Measurements from ENCODE around the gene LMX1B.
A peak's percentile ranks its signal among the peaks of the same experiment; 100 is the strongest.

DNA sequence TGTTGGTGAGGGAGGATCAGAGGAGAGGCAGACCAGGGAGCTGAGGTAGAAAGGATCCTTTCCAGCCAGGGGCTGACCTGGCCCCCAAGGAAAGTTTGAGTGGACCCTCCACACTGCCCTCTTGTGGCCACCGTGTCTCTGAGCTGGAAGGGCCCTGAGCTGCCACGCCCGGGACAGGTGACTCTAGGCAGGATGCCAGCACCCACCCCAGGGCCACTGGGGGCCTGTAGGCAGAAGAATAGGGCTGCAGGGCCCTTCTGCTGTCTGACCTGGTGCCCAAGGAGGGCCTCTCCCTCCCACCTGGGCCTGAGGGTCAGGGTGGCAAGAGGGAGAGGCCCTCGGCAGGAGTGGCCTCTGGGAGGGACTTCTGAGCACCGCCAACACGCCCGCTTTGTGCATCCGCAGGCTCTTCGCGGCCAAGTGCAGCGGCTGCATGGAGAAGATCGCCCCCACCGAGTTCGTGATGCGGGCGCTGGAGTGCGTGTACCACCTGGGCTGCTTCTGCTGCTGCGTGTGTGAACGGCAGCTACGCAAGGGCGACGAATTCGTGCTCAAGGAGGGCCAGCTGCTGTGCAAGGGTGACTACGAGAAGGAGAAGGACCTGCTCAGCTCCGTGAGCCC, 76.8 kb downstream of the LMX1B start:
- TF ChIP-seq, protein P1, sequence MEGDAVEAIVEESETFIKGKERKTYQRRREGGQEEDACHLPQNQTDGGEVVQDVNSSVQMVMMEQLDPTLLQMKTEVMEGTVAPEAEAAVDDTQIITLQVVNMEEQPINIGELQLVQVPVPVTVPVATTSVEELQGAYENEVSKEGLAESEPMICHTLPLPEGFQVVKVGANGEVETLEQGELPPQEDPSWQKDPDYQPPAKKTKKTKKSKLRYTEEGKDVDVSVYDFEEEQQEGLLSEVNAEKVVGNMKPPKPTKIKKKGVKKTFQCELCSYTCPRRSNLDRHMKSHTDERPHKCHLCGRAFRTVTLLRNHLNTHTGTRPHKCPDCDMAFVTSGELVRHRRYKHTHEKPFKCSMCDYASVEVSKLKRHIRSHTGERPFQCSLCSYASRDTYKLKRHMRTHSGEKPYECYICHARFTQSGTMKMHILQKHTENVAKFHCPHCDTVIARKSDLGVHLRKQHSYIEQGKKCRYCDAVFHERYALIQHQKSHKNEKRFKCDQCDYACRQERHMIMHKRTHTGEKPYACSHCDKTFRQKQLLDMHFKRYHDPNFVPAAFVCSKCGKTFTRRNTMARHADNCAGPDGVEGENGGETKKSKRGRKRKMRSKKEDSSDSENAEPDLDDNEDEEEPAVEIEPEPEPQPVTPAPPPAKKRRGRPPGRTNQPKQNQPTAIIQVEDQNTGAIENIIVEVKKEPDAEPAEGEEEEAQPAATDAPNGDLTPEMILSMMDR (IDR thresholded peaks at IDR 0.05): peak; percentile 82
- TF ChIP-seq, protein P2, sequence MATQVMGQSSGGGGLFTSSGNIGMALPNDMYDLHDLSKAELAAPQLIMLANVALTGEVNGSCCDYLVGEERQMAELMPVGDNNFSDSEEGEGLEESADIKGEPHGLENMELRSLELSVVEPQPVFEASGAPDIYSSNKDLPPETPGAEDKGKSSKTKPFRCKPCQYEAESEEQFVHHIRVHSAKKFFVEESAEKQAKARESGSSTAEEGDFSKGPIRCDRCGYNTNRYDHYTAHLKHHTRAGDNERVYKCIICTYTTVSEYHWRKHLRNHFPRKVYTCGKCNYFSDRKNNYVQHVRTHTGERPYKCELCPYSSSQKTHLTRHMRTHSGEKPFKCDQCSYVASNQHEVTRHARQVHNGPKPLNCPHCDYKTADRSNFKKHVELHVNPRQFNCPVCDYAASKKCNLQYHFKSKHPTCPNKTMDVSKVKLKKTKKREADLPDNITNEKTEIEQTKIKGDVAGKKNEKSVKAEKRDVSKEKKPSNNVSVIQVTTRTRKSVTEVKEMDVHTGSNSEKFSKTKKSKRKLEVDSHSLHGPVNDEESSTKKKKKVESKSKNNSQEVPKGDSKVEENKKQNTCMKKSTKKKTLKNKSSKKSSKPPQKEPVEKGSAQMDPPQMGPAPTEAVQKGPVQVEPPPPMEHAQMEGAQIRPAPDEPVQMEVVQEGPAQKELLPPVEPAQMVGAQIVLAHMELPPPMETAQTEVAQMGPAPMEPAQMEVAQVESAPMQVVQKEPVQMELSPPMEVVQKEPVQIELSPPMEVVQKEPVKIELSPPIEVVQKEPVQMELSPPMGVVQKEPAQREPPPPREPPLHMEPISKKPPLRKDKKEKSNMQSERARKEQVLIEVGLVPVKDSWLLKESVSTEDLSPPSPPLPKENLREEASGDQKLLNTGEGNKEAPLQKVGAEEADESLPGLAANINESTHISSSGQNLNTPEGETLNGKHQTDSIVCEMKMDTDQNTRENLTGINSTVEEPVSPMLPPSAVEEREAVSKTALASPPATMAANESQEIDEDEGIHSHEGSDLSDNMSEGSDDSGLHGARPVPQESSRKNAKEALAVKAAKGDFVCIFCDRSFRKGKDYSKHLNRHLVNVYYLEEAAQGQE (IDR thresholded peaks at IDR 0.05; ENCODE audit: insufficient read depth in 1 of 2, low read depth in 2 of 2, low read length in 1 of 2): no peak
- TF ChIP-seq POLR2AphosphoS5 (IDR thresholded peaks at IDR 0.05; ENCODE audit: low read depth, low read length): no peak
